GM12874 (cell line): ENCODE data around the gene MRPS25.

Experiments used
- CTCF ChIP-seq: IDR thresholded peaks from 2 replicates; pipeline ENCODE4 v1.5.1; 2011; ENCODE audit warnings: low read depth, mild to moderate bottlenecking, control low read depth, low read length, moderate library complexity; ENCODE audit not compliant: insufficient read depth

Gene MRPS25

GRCh38 chr3:15007681-15008141 is 57.4 kb downstream of the MRPS25 start:
- no peak for TF ChIP-seq CTCF
